T follicular helper cell (primary cell): ENCODE measurements around the gene PEX11B.
A peak's percentile ranks its signal among the peaks of the same experiment; 100 is the strongest.

Experiments used
- DNase-seq: peaks from one replicate; pipeline ENCODE4 v3.0.0-alpha.2; 2020; ENCODE audit warnings: low read depth

Gene PEX11B

GRCh38 chr1:145908653-145909052 is 9.9 kb downstream of the PEX11B start:
- no peak for DNase-seq

DNA sequence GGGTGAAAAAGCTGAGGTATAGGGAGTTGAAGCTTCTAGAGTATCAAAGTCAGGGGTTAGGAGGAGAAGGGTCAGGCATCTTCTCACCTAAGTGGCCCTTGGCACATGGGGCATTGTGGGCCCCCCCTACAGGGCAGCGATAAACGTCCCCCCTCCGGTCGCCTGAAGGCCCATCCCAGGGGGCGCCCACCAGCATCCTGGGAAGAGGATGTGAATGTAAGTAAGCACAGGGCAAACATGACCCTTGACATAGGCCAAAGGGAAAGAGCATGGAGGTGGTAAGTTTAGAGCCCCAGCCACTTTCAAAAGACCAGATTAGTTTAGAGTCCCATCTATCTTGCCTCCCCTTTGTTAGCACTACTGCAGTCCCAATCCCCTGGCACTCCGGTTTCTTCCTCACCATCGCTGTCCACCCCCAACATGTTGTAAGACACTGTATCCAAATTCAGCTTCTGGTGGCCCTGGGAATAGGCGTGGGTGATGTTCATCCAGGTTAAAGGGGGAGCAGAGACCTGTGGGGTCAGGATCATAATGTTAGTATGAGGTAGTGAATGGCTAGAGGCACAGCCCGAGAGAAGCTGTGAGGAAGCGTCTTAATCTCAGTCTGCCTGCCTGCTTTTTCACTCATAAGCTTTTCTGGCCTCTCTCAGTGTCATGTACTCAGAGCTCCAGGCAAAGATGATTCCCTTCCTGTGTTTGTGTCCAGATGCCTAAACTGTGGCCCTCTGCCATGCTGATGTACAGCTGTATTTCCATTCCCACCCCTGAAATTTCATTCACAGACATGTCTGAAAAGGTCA is 11.4 kb downstream of the PEX11B start:
- no peak for DNase-seq

GRCh38 chr1:145901312-145902021 is 17.1 kb downstream of the PEX11B start:
- DNase-seq = no peak

GRCh38 chr1:145898756-145899155 is 19.8 kb downstream of the PEX11B start:
- no peak for DNase-seq

- no peak for DNase-seq
These were observed 20.5 kb downstream of the PEX11B start for GRCh38 chr1:145897969-145898368.

GRCh38 chr1:145895471-145895870 is 23.0 kb downstream of the PEX11B start:
- no peak for DNase-seq

DNA sequence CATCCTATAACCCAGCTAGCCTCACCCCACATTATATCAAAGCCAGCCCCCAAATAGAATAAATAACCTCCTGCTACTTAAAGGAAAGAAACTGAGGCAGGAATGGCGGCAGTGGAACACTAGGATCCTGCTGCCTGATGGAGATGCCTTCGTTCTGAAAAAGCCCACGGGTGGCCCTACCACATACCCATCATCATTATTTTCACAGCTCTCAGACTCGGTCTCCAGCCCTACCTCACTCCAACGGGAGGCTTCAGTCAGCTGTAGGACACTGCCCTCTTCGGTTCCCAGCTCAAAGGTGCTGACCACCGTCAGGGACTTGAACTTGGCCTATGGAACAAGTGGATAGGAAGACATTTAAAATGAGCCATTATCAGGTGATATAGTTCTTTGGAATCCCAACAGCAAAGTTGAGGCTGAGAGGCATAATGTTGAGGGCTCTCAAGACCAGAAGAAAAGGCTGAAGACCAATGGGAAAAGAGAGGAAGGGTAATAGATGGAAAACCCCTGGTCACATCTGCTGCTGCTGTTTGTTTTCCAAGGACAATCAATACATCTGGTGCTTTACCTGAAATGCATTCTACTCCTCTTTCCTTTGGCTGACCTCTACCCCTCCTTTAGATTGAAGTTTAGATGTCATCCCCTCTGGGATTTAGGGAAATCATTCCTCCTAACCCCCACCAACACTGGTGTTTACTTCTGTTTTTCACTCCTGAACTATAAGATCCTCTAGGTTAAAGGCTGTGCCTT is 25.0 kb downstream of the PEX11B start:
- no peak for DNase-seq

- no peak for DNase-seq
These were observed 25.9 kb downstream of the PEX11B start for GRCh38 chr1:145892486-145893087.

DNA sequence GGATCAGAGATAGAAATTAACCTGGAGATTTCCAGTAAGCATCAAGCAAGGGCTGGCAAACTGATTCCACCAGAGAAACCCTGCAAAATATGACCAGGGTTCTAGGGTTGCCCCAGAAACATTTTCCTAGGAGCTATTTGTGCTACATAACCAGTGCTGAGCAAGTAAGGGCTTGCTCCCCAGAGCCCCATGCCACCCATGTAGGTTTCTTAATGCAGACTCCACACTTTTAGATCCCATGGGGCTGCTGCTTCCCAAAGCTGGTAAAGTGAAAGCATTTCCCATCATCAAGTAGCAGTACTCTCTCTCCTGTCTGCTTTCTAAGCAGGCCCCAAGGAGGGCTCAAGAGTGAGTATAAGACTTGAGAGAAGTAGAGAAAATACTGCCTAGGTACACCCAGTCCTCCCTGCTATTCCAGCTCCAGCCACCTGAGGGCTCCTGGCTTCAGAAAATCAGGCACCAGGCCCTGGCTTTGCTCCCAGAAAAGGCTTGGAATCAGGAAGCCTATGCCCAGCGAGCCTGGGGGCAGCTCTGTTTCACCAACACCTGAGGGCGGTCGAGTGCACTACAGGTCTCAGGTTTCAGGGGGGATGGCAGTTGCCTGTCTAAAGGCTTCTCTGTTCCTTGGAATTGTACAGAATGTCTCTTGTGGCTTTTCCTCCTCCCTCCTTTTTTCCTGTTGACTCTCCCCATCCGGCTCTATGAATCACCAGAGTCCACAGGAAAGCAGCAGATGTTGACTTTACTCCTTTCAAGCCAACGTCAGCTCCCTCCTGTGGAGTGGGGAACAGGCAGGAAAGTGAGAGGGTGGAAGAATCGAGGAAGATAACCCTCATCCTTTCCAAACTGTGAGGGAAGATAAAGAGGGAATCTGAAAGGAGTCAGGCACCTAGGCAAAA is 26.7 kb downstream of the PEX11B start:
- peak; percentile 30 for DNase-seq

GRCh38 chr1:145891143-145891542 is 27.4 kb downstream of the PEX11B start:
- DNase-seq = no peak

DNA sequence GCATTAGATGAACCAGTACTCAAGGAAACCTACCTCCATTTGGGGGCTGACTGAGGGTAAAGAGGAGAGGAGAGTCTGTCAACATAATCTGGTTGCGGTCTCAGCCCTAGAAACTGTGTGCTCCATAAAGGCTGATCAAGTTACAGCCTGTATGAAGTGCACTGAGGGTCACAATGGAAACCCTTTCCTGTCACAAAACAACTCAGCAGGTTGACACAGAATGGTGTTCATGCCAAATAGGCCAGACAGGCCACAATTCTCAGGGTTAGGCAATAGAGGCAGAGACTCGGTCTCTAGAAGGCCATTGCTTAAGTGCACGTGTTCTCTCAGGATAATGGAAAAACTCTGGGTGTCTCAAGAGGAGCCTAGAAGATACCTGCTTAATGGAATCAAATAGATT is 28.8 kb downstream of the PEX11B start:
- no peak for DNase-seq

- no peak for DNase-seq
These were observed 30.9 kb downstream of the PEX11B start for GRCh38 chr1:145887631-145888030.

GRCh38 chr1:145886816-145887215 is 31.7 kb downstream of the PEX11B start:
- DNase-seq = no peak

GRCh38 chr1:145886390-145886789 is 32.1 kb downstream of the PEX11B start:
- DNase-seq = no peak

DNA sequence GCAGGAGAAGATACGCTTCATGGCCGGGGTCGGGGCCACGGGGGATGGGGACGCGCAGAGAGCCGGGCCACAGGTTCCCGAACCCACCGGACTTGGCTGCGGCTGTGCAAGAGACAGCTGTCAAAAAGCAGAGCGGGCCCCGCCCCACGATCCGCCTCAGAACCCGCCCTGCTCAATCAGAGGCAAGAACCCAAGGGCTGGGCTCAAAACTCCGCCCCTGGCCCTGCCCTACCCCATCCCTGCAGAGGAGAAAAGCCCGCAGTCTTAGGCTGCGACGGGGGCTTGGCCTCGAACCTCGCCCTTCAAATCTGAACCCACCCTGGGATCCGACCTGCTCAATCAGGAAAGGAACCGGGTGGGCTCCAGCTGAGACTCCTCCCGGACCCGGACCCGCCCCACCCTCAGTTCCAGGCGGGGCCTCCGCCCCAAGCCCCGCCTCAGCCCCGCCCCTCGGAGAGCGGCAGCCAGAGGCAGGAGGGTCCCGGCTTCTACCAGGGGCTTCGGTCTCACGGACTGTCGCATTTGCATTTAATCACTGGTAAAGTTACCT is 32.7 kb downstream of the PEX11B start, which contains the start of gene ANKRD35:
Gene ANKRD35, minus strand, starts transcription at position 129 of the 550 bp plus-strand sequence. Its CDS starts 108 bp downstream, at position 21.
- DNase-seq = peak; percentile 80

DNA sequence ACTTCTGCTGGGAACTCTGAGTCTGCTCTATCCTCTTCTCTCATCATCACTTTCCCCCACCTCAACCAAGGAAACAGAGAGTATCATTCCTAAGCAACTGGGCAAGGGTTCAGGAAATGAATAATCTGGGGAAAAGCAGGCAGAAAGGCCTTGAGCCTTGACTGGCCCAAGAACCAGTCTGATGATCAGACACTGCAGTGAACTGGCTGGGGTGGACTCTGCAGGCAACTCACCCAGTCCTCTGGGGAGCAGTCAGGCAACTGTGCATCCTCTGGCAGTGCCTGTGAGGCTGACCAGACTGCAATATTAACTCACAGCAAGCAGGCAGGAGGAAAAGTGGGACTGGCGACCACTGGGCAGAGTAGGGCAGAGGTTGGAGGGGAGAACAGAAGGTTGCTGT is 33.8 kb downstream of the PEX11B start:
- DNase-seq = no peak

- no peak for DNase-seq
These were observed 38.7 kb downstream of the PEX11B start for GRCh38 chr1:145879775-145880174.

DNA sequence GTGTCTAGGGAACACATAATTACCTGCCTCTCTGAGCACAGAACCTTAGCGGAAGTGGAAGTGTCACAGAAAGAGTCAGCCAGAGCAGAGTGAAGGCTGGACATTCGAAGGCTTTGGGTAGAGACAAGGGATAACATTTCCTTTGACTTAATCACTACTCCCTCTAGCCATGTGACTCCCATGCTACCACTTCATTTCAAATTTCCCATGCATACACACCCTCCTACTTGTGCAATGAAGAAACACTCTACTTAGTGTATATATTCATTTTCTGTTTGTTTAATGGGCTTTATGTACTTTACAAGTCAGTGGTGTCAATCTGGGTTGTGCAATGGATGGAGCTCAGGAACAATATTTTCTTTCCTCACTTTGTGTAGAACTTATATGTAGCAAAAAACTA is 39.8 kb downstream of the PEX11B start:
- no peak for DNase-seq

- no peak for DNase-seq
These were observed 40.5 kb downstream of the PEX11B start for GRCh38 chr1:145877923-145878486.

- no peak for DNase-seq
These were observed 43.9 kb downstream of the PEX11B start for GRCh38 chr1:145874646-145875045.
